Retinal pigment epithelial cell (primary cell): Measurements from ENCODE around the gene CSNK1A1.

ENCODE experiments used
- DNase-seq: peaks from one replicate; pipeline ENCODE4 v3.0.0-alpha.2; 2010; ENCODE audit warnings: low read depth
- H3K4me3 ChIP-seq: 2 replicates; pipeline ENCODE4 v1.5.1; 2011; ENCODE audit warnings: mild to moderate bottlenecking, low read length, control low read depth, moderate library complexity
- CTCF ChIP-seq: conservative IDR thresholded peaks from 2 replicates; pipeline ENCODE4 v1.5.1; 2011; ENCODE audit warnings: low read depth, low read length, control low read depth, inconsistent platforms

The CSNK1A1 gene

GRCh38 chr5:149456597-149457392 lies 94.4 kb downstream of the CSNK1A1 start:
- H3K4me3 ChIP-seq = no peak overlapping the region
- TF ChIP-seq CTCF = no peak
- DNase-seq = no peak

GRCh38 chr5:149455889-149456409 lies 95.3 kb downstream of the CSNK1A1 start:
- TF ChIP-seq CTCF = no peak
- no peak overlapping the region for H3K4me3 ChIP-seq
- no peak for DNase-seq

GRCh38 chr5:149453618-149454415 lies 97.4 kb downstream of the CSNK1A1 start:
- H3K4me3 ChIP-seq = no peak overlapping the region
- TF ChIP-seq CTCF = no peak
- no peak for DNase-seq

GRCh38 chr5:149452665-149453617 lies 98.3 kb downstream of the CSNK1A1 start:
- no peak for TF ChIP-seq CTCF
- peak; percentile 77 for DNase-seq
- no peak overlapping the region for H3K4me3 ChIP-seq

GRCh38 chr5:149452007-149452664 lies 99.1 kb downstream of the CSNK1A1 start:
- peak; percentile 59 for DNase-seq
- H3K4me3 ChIP-seq = no peak overlapping the region
- no peak for TF ChIP-seq CTCF

GRCh38 chr5:149450199-149450598 lies 101.0 kb downstream of the CSNK1A1 start:
- no peak for DNase-seq
- no peak overlapping the region for H3K4me3 ChIP-seq
- TF ChIP-seq CTCF = no peak
